ENCODE measurements around the gene IL22RA1. TPM values are rescaled to one million over a fixed set of nuclear protein-coding genes. Genes with fewer than 3 reads are reported as not detected.

IL22RA1 gene
- total and polyA plus RNA-seq, 10 of the 15 experiments (the other 5 are each of a cell fraction or from before 2014, with no cell fraction given), result not detected

DNA sequence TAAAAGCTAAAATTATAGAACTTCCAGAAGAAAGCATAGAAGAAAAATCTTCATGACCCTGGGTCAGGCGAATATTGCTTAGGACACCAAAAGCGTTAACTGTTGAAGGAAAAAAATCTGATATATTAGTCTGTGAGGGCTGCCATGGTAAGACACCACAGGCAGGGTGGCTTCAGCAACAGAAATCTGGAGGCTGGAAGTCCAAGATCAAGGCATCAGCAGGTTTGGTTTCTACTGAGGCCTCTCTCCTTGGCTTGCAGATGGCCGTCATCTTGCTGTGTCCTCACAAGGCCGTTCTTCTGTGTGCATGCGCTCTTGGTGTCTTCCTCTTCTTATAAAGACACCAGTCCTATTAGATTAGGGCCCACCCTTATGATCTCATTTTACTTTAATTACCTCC lies 29.7 kb upstream of the IL22RA1 start:
- H3K9ac ChIP-seq (ENCODE audit: control insufficient read depth, insufficient read depth, low read length), result no peak overlapping the region
- H3K27ac ChIP-seq (ENCODE audit: control insufficient read depth, insufficient read depth), result no peak overlapping the region
- peaks cover 0 to 2% of the 10 kb centered on the region in 2 experiments; a peak in 1 of 4 replicates for H3K27me3 ChIP-seq (replicated peaks in 1 of 2; ENCODE audit: control insufficient read depth in 2 of 2, insufficient read depth in 2 of 2, low read length in 1 of 2)
- FAIRE-seq (no peak), ATAC-seq (no peak), DNase-seq (ENCODE audit: low read depth, low spot score) (no peak)
- peaks cover 0 to 3% of the 10 kb centered on the region in 2 experiments; a peak in 1 of 4 replicates for H3K36me3 ChIP-seq (ENCODE audit: control insufficient read depth in 2 of 2, insufficient read depth in 2 of 2, low read length in 1 of 2)
- 87% methylated on average over 5 of the region's 5 CpGs for WGBS (ENCODE audit: insufficient coverage, insufficient replicate concordance, low lambda C conversion rate, missing lambda C conversion rate)
- no peaks in the 10 kb centered on the region for H3K79me2 ChIP-seq (ENCODE audit: control insufficient read depth, insufficient read depth, low read length)
- SMC1A ChIA-PET (ENCODE audit: uncharacterized antibody, unreplicated experiment), result interaction anchor here (0.9 to 1.3 kb wide), 2 partner anchors 20 to 23 kb away, joined by 3 read pairs; no protein-coding TSS in a partner anchor
- POLR2A ChIA-PET, result no interaction called here
- no peak overlapping the region for H2AFZ ChIP-seq (ENCODE audit: control insufficient read depth, low read depth, low read length)
- RAD21 ChIA-PET (ENCODE audit: unreplicated experiment), result no interaction called here
- H3K4me3 ChIP-seq, result no peak overlapping the region
- CTCF ChIA-PET, result interaction anchor here (1.0 to 1.9 kb wide), 2 partner anchors 22 to 219 kb away, joined by 4 to 10 read pairs; no protein-coding TSS in a partner anchor
- TF ChIP-seq, protein P1, sequence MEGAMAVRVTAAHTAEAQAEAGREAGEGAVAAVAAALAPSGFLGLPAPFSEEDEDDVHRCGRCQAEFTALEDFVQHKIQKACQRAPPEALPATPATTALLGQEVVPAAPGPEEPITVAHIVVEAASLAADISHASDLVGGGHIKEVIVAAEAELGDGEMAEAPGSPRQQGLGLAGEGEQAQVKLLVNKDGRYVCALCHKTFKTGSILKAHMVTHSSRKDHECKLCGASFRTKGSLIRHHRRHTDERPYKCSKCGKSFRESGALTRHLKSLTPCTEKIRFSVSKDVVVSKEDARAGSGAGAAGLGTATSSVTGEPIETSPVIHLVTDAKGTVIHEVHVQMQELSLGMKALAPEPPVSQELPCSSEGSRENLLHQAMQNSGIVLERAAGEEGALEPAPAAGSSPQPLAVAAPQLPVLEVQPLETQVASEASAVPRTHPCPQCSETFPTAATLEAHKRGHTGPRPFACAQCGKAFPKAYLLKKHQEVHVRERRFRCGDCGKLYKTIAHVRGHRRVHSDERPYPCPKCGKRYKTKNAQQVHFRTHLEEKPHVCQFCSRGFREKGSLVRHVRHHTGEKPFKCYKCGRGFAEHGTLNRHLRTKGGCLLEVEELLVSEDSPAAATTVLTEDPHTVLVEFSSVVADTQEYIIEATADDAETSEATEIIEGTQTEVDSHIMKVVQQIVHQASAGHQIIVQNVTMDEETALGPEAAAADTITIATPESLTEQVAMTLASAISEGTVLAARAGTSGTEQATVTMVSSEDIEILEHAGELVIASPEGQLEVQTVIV (IDR thresholded peaks at IDR 0.05; ENCODE audit: borderline replicate concordance, partially characterized antibody), result no peak
- TF ChIP-seq DPF2 (IDR thresholded peaks at IDR 0.05) (no peak), ESRRA (IDR thresholded peaks at IDR 0.05; ENCODE audit: low read length) (no peak), MXI1 (IDR thresholded peaks at IDR 0.05; ENCODE audit: low read depth, low read length) (no peak), CBX5 (IDR thresholded peaks at IDR 0.05; ENCODE audit: low read depth) (no peak), SUZ12 (IDR thresholded peaks at IDR 0.05; ENCODE audit: unreplicated experiment) (no peak), ZNF384 (IDR thresholded peaks at IDR 0.05; ENCODE audit: borderline replicate concordance, low read depth, low read length) (no peak), SMC3 (IDR thresholded peaks at IDR 0.05; ENCODE audit: borderline replicate concordance, low read length) (no peak), NFXL1 (IDR thresholded peaks at IDR 0.05; ENCODE audit: borderline replicate concordance) (no peak), MYC (IDR thresholded peaks at IDR 0.05; ENCODE audit: insufficient read depth, insufficient read length, insufficient replicate concordance, low read length, severe bottlenecking) (no peak), POU2F2 (IDR thresholded peaks at IDR 0.05; ENCODE audit: borderline replicate concordance, low read depth, low read length) (no peak), CHD2 (IDR thresholded peaks at IDR 0.05; ENCODE audit: borderline replicate concordance, low read depth, low read length) (no peak), SMARCA5 (IDR thresholded peaks at IDR 0.05) (no peak)
- TF ChIP-seq, protein P2, sequence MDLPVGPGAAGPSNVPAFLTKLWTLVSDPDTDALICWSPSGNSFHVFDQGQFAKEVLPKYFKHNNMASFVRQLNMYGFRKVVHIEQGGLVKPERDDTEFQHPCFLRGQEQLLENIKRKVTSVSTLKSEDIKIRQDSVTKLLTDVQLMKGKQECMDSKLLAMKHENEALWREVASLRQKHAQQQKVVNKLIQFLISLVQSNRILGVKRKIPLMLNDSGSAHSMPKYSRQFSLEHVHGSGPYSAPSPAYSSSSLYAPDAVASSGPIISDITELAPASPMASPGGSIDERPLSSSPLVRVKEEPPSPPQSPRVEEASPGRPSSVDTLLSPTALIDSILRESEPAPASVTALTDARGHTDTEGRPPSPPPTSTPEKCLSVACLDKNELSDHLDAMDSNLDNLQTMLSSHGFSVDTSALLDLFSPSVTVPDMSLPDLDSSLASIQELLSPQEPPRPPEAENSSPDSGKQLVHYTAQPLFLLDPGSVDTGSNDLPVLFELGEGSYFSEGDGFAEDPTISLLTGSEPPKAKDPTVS (IDR thresholded peaks at IDR 0.05; ENCODE audit: low read depth, low read length), result no peak
- H4K20me1 ChIP-seq (ENCODE audit: control insufficient read depth, insufficient read depth), result no peaks in the 10 kb centered on the region
- in situ Hi-C loops (cut with MboI) (no loop called here), intact Hi-C loops (cut with micrococcal nuclease; ENCODE audit: unreplicated experiment) (no loop called here)
- BruUV-seq (replicated peaks), result no TSS peak
- peaks cover 6% of the 10 kb centered on the region for H3K4me1 ChIP-seq (ENCODE audit: control insufficient read depth, insufficient read depth, low read length)
- H3K9me3 ChIP-seq (replicated peaks; ENCODE audit: control insufficient read depth, insufficient read depth, low read length), result no peaks in the 10 kb centered on the region; the same call in 2 of the 3 replicates
- H3K4me2 ChIP-seq (ENCODE audit: control insufficient read depth, insufficient read depth), result no peak overlapping the region
